Type B pancreatic cell (in vitro differentiated cells): ENCODE results near the gene VAMP7. TPM values are rescaled to one million over a fixed set of nuclear protein-coding genes. Genes with fewer than 3 reads are reported as not detected.
A peak's percentile ranks its signal among the peaks of the same experiment; 100 is the strongest.

ENCODE experiments used
- DNase-seq: peaks from one replicate; pipeline ENCODE4 v3.0.0; 2021; ENCODE audit warnings: mixed read lengths; ENCODE audit not compliant: unreplicated experiment; ENCODE audit errors: extremely low spot score
- H3K27ac Mint-ChIP-seq: 2 replicates; pipeline ENCODE4 v1.8.0; 2021; ENCODE audit warnings: mild to moderate bottlenecking, mixed read lengths
- H3K27me3 Mint-ChIP-seq: 2 replicates; pipeline ENCODE4 v1.8.0; 2021; ENCODE audit warnings: mixed read lengths
- H3K36me3 Mint-ChIP-seq: 2 replicates; pipeline ENCODE4 v1.8.0; 2021; ENCODE audit warnings: mixed read lengths
- H3K4me1 Mint-ChIP-seq: one replicate; pipeline ENCODE4 v1.8.0; 2021; ENCODE audit warnings: mixed read lengths; ENCODE audit not compliant: unreplicated experiment
- H3K4me3 Mint-ChIP-seq: 2 replicates; pipeline ENCODE4 v1.8.0; 2021; ENCODE audit warnings: mild to moderate bottlenecking, mixed read lengths
- H3K9me3 Mint-ChIP-seq: 2 replicates; pipeline ENCODE4 v1.8.0; 2021; ENCODE audit warnings: mixed read lengths
- total RNA-seq: library from RNA; stranded (reverse); gene quantifications from 2 replicates; pipeline ENCODE4 v1.2.1, GENCODE V29; 2021; ENCODE audit warnings: low replicate concordance
- TF ChIP-seq, protein P1 (sequence below): fragments of 200-600 bp; sonication (generic); conservative IDR thresholded peaks from 2 replicates; pipeline ENCODE4 v1.5.0; 2021; ENCODE audit warnings: antibody characterized with exemption, mild to moderate bottlenecking

Gene VAMP7
- total RNA-seq, 1 donor from 2014 or later: 23.1 TPM

DNA sequence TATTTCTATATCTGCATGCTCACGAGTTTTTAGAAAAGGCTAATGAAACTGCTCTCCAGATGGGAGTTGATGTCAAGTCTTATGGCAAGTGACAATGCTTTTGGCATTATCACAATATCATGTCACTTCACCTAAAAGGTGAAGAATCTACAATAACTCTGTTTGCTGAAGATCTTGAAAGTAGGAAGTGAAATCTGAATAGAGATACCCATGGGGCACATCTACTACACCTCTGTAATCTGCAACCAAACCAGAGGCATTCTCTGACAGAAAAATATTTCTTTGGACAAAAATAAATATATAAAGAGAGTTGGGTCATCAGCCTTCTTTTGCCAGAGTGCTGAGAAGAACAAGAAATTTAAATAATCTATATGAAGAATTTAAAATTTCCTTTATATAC, 3.9 kb upstream of the VAMP7 start:
- H3K27me3 Mint-ChIP-seq: peaks cover 9% of the 10 kb centered on the region
- H3K4me3 Mint-ChIP-seq: no peak overlapping the region
- no peaks in the 10 kb centered on the region for H3K36me3 Mint-ChIP-seq
- TF ChIP-seq, protein P1, sequence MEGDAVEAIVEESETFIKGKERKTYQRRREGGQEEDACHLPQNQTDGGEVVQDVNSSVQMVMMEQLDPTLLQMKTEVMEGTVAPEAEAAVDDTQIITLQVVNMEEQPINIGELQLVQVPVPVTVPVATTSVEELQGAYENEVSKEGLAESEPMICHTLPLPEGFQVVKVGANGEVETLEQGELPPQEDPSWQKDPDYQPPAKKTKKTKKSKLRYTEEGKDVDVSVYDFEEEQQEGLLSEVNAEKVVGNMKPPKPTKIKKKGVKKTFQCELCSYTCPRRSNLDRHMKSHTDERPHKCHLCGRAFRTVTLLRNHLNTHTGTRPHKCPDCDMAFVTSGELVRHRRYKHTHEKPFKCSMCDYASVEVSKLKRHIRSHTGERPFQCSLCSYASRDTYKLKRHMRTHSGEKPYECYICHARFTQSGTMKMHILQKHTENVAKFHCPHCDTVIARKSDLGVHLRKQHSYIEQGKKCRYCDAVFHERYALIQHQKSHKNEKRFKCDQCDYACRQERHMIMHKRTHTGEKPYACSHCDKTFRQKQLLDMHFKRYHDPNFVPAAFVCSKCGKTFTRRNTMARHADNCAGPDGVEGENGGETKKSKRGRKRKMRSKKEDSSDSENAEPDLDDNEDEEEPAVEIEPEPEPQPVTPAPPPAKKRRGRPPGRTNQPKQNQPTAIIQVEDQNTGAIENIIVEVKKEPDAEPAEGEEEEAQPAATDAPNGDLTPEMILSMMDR: no peak
- H3K27ac Mint-ChIP-seq: no peak overlapping the region
- no peak for DNase-seq
- no peaks in the 10 kb centered on the region for H3K4me1 Mint-ChIP-seq
- H3K9me3 Mint-ChIP-seq: no peaks in the 10 kb centered on the region

DNA sequence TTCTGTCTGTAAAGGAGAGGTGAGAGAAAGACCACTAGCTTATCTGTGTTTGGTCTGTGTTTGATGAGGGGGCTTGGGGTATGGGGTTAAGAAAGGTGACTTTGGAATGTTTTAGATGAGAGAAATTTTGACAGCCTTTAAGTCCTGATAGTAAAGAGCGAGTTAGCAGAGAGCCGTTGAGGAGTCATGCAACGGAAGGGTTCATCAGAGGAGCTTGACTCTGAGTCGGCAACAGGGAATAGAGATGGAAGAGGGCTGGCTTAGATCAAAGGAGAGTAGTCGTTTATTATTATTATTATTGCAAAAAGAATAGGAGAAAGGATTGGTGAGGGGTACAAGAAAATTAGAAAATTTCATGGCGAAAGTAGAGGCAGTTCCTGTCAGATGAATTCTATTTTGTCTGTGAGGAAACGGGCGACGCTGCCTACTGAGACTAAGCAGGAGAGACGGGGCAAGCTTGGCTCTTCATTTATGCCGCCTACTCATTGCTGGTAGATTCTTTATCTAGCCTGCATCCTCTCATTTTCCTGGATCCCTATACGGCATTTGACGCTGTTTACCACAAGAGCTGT, 473 bp upstream of the VAMP7 start:
- no peaks in the 10 kb centered on the region for H3K36me3 Mint-ChIP-seq
- H3K4me1 Mint-ChIP-seq: no peaks in the 10 kb centered on the region
- H3K27ac Mint-ChIP-seq: peak overlapping the region; percentile 92
- TF ChIP-seq, protein P1: no peak
- no peaks in the 10 kb centered on the region for H3K9me3 Mint-ChIP-seq
- no peak for DNase-seq
- H3K4me3 Mint-ChIP-seq: peak overlapping the region; percentile 92
- peaks cover 6% of the 10 kb centered on the region for H3K27me3 Mint-ChIP-seq

DNA sequence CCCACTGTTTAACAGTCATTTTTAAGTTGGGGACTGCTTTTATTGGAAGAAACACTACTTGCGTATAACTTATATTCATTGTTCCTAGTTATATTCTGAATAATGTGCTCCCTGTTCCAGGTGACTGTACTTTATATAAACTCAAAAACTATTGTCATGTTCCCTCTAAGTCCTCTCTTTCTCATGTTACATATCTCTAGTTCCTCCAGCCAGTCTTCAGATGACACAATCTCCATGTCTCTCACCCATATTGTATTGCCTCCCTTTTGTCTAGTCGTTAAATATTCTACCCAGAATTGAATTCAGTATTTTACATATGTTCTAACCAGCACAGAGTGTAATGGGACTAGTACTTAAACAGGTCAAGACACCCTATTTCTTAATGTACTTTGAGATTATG, 5.3 kb downstream of the VAMP7 start:
- Mint-ChIP-seq H3K9me3 (no peaks in the 10 kb centered on the region), H3K27ac (no peak overlapping the region), H3K36me3 (peaks cover 4% of the 10 kb centered on the region), H3K27me3 (no peaks in the 10 kb centered on the region), H3K4me3 (no peak overlapping the region), H3K4me1 (no peaks in the 10 kb centered on the region)
- no peak for DNase-seq
- TF ChIP-seq, protein P1: no peak

DNA sequence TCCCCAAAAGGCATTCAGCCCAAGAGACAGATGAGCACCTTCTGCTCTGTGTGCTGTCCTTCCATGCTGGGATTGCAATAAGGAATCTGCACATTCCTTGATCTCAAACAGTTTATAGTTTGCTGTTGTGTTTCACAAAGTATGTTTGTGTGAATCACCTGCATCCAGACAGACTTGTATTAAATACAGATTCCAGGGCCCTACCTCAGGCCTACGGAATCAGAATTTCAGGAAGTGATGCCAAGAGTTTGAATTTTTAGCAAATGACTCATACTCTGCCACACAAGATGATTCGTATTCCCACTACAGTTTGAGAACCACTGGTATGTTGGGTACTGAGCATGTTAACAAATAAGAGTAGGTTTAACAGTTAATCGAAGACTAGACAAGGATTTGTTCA, 7.0 kb downstream of the VAMP7 start:
- TF ChIP-seq, protein P1: no peak
- Mint-ChIP-seq H3K27me3 (no peaks in the 10 kb centered on the region), H3K4me1 (no peaks in the 10 kb centered on the region), H3K27ac (no peak overlapping the region), H3K4me3 (no peak overlapping the region), H3K9me3 (no peaks in the 10 kb centered on the region), H3K36me3 (peaks cover 4% of the 10 kb centered on the region)
- no peak for DNase-seq

DNA sequence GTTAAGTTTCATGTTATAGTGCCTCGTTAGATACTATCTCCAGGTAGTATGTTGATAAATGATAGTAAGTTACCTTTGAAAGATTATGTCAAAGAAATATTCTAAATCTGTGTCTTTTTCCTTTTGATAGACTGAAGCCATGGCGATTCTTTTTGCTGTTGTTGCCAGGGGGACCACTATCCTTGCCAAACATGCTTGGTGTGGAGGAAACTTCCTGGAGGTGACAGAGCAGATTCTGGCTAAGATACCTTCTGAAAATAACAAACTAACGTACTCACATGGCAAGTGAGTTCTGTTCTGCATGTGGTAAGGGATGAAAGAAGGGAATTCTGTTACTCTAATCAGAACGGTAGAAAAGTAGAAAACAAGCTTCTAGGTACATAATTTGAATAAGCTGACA, 8.2 kb downstream of the VAMP7 start:
- TF ChIP-seq, protein P1: no peak
- H3K27ac Mint-ChIP-seq: no peak overlapping the region
- H3K27me3 Mint-ChIP-seq: no peaks in the 10 kb centered on the region
- H3K4me1 Mint-ChIP-seq: no peaks in the 10 kb centered on the region
- no peak for DNase-seq
- H3K4me3 Mint-ChIP-seq: no peak overlapping the region
- H3K9me3 Mint-ChIP-seq: no peaks in the 10 kb centered on the region
- peaks cover 4% of the 10 kb centered on the region for H3K36me3 Mint-ChIP-seq
